HG02763 (cell line): ENCODE measurements around the gene CCDC27.

ENCODE experiments used
- ATAC-seq: cut with Tn5 transposase; IDR thresholded peaks from one replicate; pipeline ENCODE4 v1.9.1; 2021; ENCODE audit warnings: mild to moderate bottlenecking, moderate library complexity; ENCODE audit not compliant: unreplicated experiment

The CCDC27 gene

DNA sequence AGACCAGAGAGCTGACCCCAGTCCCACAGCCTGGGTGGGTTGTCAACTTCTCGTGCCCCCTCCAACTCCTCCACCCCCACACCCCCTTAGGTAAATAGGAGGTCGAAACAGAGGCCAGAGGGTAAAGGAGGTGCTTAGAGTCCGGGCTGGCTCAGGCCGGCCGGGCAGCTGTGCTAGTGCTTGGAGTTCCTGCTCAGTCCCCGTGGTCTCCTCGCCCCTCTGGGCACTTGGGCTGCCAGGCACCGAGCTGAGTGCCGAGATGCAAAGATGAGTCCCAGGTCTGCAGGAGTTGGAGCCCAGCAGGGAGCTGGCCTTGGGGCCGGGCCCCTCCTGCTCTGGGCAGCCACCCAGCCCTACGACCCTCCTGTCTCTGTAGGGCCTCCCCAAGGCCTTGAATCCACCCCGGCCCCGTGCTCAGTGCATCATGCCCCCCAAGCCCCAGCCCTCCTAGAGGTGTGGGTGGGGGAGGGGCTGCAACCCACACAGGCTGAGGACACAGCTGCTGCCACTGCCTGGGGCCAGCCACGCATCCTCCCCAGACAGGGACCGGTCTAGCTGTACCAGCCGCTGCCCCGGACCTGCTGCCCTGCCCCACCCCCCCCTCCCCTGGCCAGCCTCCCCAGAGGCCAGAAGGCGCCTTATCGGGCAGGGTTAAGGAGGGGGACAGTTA is 22.2 kb downstream of the CCDC27 start:
- ATAC-seq = no peak

DNA sequence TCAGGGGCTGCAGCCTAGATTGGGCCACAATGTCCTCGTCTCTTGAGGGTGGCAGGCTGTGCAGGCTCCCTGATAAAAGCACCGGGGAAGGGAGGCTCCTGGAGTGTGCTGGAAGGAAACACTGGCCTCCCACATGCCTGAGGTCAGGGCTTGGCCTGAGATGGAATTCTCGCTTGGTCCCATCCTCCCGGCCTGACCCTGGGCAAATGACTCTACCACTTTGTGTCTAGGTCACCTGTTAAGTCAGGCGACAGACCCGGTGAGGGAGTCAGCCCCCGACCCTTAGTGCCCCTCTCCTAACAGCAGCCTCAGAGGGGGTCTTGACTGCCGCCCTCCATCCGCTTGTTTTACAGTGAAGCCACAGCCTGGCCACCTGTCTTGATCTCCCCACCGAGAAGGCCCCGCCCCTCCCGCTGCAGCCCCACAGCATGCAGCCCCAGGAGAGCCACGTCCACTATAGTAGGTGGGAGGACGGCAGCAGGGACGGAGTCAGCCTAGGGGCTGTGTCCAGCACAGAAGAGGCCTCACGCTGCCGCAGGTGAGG is 22.8 kb downstream of the CCDC27 start:
- ATAC-seq = no peak

DNA sequence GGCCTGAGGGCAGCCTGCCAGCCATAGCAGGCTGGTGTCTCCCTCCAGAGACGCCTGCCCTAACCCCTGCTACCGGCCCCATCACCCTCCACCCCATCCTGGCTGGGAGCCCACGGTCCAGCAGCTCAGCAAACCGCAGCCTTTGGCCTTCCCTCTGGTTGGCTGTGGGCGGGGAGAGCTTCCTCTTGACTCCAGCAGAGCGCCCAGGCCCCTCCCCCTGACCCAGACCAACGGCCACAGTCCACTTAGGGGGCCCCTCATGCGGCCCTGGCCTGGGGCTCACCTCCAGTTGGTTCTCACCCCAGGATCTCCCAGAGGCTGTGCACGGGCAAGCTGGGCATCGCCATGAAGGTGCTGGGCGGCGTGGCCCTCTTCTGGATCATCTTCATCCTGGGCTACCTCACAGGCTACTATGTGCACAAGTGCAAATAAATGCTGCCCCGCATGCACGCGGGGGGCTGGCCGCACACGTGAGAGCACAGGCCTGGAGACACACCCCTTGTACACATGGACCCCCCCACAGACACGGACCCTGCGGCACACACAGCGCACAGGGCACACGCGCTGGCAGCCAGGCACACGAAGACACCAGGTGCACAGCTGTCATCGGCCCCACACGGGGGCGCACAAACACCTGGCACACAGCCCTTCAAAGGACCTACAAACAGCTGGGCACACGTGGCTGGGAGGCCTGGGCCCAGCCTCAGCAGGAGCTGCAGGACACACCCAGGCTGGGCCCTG is 23.4 kb downstream of the CCDC27 start:
- no peak for ATAC-seq

DNA sequence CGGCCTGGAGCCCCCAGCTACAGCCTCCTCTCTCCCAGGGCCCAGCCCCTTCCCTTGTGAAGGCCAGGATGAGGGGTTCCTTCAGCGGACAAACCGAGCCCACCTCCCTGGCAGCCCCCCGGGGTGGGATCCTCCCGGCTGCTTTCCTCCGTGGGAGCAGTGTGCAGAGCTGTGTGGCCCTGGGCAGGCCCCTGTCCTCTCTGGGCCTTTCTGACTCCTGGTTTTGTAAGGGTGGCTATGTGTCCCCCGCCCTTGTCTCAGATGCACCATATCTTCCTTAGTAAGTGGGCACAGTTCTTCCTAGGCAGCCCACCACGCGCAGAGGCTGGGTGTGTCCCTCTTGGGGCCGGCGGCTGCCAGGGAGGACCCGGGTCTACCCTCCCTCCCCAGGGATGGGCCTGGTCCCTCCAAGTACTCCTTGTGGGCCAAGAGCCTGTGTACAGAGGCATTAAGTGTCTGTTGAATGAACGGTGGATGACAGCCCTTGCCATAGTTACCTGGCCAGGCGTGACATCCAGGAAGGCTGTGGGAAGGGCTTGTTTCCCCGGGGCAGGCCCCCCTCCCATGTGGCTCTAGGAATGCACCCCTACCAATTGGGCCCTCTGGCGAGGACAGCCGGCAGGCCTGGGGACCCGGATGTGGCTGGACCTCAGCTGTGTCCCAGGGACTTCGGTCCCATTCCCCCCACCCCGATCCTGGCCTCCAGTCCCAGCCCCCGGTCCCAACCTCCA is 24.1 kb downstream of the CCDC27 start:
- ATAC-seq = no peak

DNA sequence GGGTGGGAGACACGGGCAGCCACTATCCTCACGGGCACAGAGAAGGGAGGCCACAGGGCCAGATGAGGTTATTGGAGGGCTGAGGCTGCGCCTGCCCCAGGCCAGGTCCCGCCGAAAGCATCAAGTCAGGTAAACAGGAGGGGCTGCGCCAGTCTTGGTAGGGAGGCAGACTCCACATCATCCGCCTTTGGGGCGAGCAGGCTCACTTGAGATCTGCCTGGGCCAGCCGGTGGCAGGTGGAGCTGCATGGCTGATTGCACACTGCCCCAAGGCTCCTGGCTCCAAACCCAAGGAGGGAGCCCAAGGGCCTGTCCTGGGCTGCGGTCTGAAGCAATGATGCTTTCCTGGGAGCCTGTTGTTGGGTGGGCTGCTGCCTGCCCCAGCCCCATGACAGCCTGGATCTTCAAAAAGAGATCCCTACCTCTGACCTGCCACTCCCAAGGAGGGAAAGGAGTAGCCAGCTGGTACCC is 24.9 kb downstream of the CCDC27 start:
- ATAC-seq = no peak

DNA sequence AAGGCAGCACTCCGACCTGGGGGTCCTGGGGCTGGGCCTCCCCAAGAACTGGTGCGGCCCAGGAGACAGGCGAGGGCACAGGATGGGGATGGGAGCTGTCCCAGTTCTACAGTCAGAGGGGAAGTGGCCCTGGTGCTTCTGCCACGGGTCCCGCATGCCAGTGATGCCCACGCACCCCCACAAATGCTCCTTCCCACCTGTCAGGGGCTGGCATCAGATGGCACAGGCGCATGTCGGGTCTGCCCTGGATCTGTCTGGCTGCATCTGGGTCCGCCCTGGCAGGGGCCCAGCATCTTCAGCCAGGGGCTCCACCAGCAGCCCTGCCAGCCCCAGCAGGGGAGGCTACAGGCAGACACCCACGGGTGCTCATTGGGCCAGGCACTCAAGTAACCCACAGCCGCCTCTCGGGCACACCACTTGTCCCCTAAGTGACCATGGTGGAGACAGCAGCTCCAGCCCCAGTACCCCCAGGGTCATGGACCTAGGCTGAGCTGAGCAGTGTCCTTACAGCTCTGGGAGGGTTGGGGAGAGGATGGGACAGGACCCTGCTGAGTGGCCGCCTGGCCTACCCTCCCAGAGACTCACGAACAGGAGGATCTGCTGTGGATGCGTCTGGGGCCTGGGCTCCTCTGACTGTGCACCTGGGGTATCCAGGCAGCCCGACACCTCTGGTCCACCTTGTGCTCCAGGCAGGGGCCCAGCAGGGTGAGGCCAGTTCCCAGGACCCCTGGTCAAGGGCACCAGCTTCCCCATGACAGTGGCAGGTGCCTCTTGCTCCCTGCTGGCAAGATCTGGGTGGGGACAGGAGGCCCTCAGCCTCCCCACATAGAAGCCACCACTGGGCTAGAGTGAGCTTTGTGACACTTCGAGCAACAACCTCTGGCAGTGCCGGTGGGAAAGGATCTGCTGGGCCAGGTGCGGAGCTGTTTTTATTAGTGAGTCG is 25.7 kb downstream of the CCDC27 start:
- no peak for ATAC-seq

DNA sequence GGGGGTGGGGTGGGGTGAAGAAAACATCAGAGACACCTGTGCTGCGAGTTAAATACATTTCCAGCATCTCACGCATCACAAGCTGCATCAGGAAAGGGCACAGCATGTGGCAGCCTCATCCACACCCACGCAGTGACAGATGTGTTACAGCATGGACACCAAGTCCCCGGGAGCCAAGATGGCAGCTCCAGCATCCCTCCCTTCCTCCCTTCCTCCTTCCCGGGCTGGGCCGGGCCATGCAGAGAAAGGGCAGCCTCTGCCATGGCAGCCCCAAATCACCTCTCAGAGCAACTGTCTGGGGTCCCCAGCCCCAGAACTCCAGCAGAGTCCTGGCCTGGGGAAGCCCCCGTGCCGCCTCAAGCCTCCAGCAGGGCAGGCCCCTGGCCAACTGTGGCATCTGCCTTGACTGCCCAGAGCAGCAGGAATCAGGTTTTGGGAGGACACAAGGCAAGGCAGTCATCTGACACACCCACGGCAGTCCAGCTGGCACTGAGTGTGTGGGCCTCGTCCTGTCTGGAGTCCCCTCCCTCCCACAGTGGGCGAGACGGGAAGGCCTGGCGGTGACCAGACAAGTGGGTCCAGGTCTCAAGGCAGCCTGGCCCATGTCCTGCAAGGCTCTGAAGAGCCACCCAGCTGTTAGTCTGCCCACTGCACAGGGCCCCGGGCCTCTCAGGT is 26.5 kb downstream of the CCDC27 start:
- no peak for ATAC-seq

DNA sequence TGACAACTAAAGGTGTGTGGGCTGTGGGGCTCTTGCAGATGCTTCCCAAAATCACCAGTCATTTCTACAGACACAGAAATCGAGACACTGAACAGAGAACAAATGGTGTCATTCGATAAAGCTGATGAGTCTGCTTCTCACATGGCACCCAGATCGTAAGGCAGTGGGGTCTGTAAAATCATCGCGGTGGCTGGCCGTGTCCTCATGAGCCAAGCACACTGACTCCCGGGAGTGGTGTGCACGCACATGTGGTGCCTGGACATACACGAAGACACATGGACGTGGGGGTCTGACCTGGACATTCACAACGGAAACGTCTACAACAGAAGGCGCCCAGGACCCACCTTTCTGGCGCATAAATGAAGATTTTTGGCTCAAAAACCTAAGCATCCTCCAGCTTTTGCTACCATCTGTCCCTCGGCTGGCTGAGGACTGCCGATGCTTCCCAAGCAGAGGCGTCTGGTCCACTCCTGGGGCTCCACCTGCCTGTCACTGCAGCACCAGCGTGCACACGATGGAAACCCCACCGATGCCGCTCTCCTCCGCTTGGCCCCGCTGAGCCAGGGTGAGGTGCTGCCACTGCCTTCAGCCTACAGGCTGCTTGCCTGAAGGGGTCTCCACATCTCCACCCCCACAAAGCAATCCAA is 27.1 kb downstream of the CCDC27 start:
- ATAC-seq = no peak

DNA sequence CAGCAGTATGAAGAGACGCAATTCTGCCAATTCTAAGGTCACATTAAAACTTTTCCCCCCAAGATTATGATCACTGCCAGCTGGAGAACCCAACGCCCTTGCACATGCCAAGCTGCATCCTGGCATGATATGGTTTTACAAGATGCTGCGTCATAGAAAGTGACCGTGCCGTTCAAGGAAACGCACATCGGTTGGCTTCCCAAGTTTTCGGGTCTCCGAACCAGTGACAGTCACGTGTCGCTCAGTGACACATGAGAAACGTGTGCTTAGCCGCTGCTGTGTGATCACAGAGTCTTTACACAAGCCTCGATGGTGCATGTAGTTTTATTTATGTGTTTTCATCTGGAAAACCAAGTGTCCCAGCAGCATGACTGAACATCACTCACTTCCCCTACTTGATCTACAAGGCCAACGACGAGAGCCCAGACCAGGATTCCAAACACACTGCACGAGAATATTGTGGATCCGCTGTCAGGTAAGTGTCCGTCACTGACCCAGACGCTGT is 27.7 kb downstream of the CCDC27 start:
- ATAC-seq = no peak

DNA sequence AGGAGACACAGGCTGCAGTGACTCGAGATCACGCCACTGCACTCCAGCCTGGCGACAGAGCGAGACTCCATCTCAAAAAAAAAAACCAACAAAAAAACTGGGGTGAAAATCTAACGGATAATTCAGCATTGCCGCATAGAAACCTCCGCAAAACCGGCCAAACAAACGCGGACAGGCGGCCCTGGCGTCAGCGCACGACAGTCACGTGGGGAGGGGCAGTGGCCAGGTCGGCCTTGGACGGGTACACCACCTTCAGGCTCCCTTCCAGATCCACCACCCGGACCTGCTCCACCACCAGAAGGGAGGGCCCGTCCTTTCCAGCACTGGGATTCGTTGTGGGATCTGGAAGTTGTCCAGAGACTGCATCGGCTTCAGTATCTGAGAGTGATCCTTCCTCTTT is 28.7 kb downstream of the CCDC27 start:
- no peak for ATAC-seq

DNA sequence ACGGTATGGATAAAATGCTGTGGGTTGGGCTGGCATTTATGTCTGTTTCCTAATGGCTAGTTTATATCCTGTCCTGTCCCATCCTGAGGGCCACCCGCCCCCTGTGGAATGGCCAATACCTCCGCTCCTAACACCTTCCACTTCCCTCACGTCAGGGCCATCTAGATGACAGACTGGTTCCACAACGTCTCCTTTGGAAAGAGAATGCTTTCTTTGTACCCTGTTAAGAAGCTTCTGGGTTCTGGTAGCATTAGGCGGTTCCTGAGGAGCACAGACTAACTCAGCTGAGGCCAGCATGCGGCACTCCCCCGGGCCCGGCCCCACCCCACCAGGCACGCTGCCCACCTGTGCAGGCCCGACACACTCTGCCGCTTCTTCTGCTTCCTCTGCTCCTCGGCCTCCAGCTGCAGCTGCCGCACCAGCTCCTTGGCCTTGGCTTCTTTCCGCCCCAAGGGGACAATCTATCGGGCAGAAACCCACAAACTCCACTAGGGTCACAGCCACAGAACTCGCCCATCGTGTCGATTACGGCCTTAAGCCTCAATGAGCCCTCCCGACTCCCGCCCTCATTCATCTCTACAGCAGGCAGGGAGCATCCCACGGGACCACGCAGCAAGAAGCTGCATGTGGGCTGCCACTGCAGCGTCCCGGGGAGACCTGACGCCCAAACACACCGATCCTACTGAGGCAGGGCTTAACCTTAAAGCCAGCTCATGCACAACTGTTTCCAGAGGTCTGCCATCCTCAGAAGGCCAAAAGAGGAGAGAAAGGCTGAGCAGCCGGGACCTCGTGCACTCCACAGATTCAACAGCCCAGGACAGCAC is 31.6 kb downstream of the CCDC27 start:
- no peak for ATAC-seq

DNA sequence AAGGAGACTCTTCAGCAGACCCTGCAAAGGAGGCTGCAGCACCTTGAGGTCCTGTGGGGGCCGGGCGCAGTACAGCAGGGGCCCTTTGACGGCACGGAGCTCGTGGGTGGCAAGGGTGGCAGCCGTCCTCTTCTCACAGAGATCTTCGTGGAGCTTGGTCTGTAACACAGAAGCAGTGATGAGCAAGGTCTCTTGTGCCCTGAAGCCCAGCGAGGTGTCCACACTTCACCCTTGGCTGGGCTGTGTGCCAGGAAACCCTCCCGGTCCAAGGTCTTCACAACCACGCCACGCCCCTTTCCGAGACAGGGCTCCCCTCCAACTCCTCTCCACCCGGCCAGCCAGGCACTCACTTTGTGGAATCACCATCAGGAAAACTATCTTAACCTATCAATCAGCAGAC is 32.8 kb downstream of the CCDC27 start:
- no peak for ATAC-seq

DNA sequence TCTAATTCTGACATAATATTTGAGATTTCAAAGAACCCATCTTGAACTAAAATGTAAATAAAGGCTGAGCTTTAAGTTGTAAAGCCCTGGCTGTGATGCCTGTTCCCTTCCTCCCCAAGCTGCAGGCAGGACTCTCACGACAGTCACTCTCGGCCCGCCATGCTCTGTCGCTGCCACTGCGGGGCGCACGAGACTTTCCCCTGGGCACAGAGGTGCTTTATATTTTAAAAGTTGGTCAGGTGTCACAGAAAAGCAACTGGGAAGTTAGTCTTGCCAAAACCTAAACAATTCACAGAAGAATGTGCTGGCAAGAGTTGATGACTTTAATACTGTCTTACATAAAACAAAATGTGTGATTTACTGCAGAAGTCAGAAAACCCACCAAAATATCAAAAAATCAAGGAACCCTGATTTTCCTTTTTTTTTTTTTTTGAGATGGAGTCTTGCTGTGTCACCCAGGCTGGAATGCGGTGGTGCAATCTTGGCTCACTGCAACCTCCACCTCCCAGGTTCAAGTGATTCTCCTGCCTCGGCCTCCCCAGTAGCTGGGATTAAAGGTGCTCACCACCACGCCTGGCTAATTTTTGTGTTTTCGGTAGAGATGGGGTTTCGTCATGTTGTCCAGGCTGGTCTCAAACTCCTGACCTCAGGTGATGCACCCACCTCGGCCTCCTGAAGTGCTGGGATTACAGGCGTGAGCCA is 33.4 kb downstream of the CCDC27 start:
- ATAC-seq = no peak

DNA sequence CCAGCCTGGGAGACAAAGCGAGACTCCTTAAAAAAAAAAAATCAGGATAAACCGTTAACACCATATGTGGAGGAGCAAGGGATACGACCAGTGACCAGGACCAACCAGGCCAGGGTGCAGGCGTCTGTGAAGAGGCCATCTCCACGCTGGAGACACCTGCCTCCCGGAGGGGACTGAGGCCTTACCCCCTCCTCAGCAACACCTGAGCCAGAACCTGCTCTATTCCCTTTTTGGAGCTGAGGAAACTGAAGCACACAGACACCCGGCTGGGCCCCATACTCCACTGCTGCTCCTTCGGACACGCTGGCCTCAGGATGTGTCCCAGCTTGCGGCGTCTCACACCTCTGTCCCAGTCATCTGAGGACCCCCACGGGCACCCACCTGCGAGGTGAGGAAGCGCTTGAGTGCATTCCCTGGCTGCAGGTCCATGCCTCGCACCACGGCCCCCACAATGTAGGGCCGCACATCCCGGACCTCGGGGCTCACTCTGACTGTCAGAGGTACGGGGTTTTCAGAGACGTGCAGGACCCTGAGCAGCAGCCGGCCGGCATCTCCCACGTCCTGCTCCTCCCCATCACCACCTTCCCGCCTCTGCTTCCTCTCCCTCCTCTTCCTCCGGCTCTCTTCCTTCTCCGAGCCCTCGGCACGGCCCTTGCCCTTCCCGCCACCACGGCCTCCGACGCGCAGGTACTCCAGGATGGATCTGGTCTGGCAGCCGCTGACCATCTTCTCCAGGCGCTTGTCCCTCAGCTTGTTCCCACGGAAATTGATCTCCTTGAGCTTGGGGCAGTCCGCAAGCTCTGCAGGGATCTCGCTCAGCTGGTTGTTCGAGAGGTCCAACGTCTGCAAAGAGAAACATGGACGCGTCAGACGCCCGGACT is 34.5 kb downstream of the CCDC27 start:
- no peak for ATAC-seq

DNA sequence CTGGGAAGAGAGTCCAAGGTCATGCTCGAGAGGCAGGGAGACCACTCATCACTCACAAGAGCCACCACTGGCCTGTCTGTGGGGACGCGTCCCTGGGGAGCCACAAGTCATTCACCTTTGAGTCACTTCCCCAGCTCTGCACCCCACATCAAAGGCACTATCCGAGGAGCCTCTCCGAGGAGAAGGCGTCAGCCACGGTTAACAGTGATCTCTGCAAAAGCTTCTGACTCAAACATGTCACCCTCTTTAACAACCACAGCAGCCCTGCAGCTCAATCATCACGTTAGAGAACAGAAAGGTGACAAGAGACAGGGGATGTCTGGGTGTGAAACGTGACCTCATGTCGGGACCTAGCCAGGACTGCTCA is 35.1 kb downstream of the CCDC27 start:
- no peak for ATAC-seq

DNA sequence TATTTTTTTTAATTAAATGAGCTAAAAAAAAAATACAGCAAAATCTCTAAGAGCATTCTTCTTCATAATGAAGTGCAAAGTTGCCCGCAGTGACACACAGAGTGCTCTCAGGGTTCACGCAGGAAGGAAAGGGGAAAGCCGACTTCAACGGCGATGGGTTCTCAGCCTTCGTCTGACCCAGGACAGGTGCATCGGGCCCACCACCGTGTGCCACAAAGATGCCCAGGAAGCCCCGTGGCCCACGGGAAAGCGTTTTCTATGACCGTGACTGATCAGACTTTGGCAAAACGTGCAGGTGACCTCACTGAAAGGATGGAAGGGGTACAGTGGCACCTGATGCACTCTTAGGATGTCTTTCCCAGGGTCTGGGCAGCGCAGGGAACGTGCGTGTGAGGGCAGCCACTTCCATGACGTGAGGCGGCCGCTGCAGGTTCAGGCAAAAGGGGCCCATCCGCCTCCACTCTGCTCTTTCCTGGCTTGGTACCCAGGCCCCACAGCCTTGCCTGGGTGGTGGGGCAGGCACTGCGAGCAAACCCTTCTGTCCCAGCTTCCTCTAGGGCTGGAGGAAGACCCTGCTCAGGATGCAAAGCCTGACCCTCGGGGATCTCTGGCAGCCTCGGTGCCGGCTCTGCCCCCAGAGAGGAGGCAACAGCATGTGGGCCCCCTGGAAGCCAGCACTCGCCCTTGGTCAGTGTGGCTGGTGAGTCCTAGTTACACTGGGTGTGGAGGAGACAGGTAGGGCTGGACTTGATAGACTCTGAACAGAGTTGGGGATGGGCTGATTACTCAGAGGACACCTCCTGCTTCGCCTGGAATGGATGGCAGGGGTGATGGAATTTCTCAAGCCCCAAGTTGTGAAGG is 35.7 kb downstream of the CCDC27 start:
- no peak for ATAC-seq
